CD8-positive, alpha-beta memory T cell (primary cell): ENCODE data around the gene SERPINB2. TPM values are rescaled to one million over a fixed set of nuclear protein-coding genes. Genes with fewer than 3 reads are reported as not detected.

Experiments
- CTCF ChIA-PET: fragments of 350-600 bp; sonication (Branson Sonifier 250); formaldehyde crosslinking; loops from one replicate; lab custom pipeline; 2021; ENCODE audit warnings: antibody characterized with exemption; lab: Charles Lee
- POLR2A ChIA-PET: fragments of 350-600 bp; sonication (Branson Sonifier 250); formaldehyde crosslinking; loops from one replicate; lab custom pipeline; 2021; ENCODE audit warnings: antibody characterized with exemption; lab: Charles Lee
- DNase-seq, 5 donors: peaks; one replicate each; pipeline versions ENCODE4 v3.0.0 to v3.0.0-alpha.2; 2020 to 2022; ENCODE audit warnings: mixed read lengths in 1 of 5
- H3K27ac ChIP-seq: one replicate; pipeline ENCODE4 v1.7.0; 2013; ENCODE audit warnings: low read depth, mild to moderate bottlenecking, low read length, moderate library complexity
- H3K27me3 ChIP-seq: 2 replicates; pipeline ENCODE4 v1.7.0; 2013; ENCODE audit warnings: low read length, mild to moderate bottlenecking; ENCODE audit not compliant: insufficient read depth, poor library complexity, severe bottlenecking
- H3K36me3 ChIP-seq: 2 replicates; pipeline ENCODE4 v1.7.0; 2013; ENCODE audit warnings: mild to moderate bottlenecking, low read length, moderate library complexity; ENCODE audit not compliant: insufficient read depth
- H3K4me1 ChIP-seq: 2 replicates; pipeline ENCODE4 v1.7.0; 2013; ENCODE audit warnings: mild to moderate bottlenecking, low read length, moderate library complexity; ENCODE audit not compliant: insufficient read depth
- H3K4me3 ChIP-seq: 2 replicates; pipeline ENCODE4 v1.7.0; 2013; ENCODE audit warnings: mild to moderate bottlenecking, low read length
- H3K9me3 ChIP-seq: 2 replicates; pipeline ENCODE4 v1.7.0; 2013; ENCODE audit warnings: mild to moderate bottlenecking, low read length
- H3K27ac Mint-ChIP-seq, 8 donors: one replicate each; pipeline ENCODE4 v1.8.0; 2020 to 2021; ENCODE audit warnings: mixed read lengths in 8 of 8, mild to moderate bottlenecking in 6 of 8, inconsistent platforms in 3 of 8, moderate library complexity in 3 of 8
- H3K27me3 Mint-ChIP-seq, 2 donors: one replicate each; pipeline ENCODE4 v1.8.0; 2020 to 2021; ENCODE audit warnings: mixed read lengths in 2 of 2, mild to moderate bottlenecking in 1 of 2, moderate library complexity in 1 of 2
- H3K36me3 Mint-ChIP-seq, 3 donors: one replicate each; pipeline ENCODE4 v1.8.0; 2020 to 2021; ENCODE audit warnings: mixed read lengths in 3 of 3, inconsistent platforms in 1 of 3, mild to moderate bottlenecking in 1 of 3
- H3K4me1 Mint-ChIP-seq, 3 donors: one replicate each; pipeline ENCODE4 v1.8.0; 2020 to 2021; ENCODE audit warnings: mixed read lengths in 3 of 3, inconsistent platforms in 1 of 3, mild to moderate bottlenecking in 1 of 3
- H3K4me3 Mint-ChIP-seq, 7 donors: one replicate each; pipeline ENCODE4 v1.8.0; 2020 to 2021; ENCODE audit warnings: mixed read lengths in 7 of 7, mild to moderate bottlenecking in 6 of 7, moderate library complexity in 4 of 7, inconsistent platforms in 2 of 7
- H3K9me3 Mint-ChIP-seq, 5 donors: one replicate each; pipeline ENCODE4 v1.8.0; 2020 to 2022; ENCODE audit warnings: mixed read lengths in 5 of 5, mild to moderate bottlenecking in 3 of 5, moderate library complexity in 2 of 5, inconsistent platforms in 1 of 5
- polyA plus RNA-seq: library from polyadenylated mRNA; unstranded; fragments of 300-500 nt; fragmentation: Illumina TruSeq; gene quantifications from one replicate; pipeline ENCODE4 v1.2.3, GENCODE V29; 2021
- total RNA-seq, 2 experiments: library from RNA; stranded (reverse); gene quantifications; one replicate each; pipeline ENCODE4 v1.2.3, GENCODE V29; 2021

The SERPINB2 gene
- total RNA-seq: 1 to 10 TPM; 1.2 to 1.7 TPM
- polyA plus RNA-seq: not detected

DNA sequence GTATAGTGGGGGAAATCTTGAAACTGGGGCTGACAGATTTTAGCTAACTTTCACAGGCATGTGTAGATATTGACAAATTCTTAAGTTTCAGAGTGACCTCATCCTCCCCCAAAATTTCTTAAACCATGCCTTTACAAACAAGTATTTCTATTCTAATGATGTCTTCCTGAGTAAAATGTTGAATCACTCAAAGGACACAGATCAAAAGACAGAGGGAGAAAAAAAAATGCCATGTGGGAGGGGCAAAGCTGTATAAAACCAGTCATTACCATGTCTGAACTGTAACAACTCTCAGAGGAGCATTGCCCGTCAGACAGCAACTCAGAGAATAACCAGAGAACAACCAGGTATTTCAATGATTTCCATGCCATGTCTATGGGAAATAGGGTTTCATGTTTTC lies at the start of gene SERPINB2:
Gene SERPINB2, plus strand, starts transcription at position 282 of the 400 bp plus-strand sequence. CDS start 3,740 bp downstream, outside the sequence.
- Mint-ChIP-seq H3K27ac (no peak within 1 kb of the TSS), H3K36me3 (no peaks in the 10 kb centered on the region), H3K9me3 (no peaks in the 10 kb centered on the region), H3K4me3 (no peak within 1 kb of the TSS), H3K4me1 (no peaks in the 10 kb centered on the region), H3K27me3 (peaks cover 12 to 32% of the 10 kb centered on the region in 2 donors)
- H3K27me3 ChIP-seq: no peaks in the 10 kb centered on the region
- H3K36me3 ChIP-seq: no peaks in the 10 kb centered on the region
- ChIA-PET CTCF (no interaction called here), POLR2A (no interaction called here)
- H3K4me3 ChIP-seq: no peak within 1 kb of the TSS
- no peaks in the 10 kb centered on the region for H3K4me1 ChIP-seq
- no peaks in the 10 kb centered on the region for H3K9me3 ChIP-seq
- no peak within 1 kb of the TSS for H3K27ac ChIP-seq
- no peak for DNase-seq

DNA sequence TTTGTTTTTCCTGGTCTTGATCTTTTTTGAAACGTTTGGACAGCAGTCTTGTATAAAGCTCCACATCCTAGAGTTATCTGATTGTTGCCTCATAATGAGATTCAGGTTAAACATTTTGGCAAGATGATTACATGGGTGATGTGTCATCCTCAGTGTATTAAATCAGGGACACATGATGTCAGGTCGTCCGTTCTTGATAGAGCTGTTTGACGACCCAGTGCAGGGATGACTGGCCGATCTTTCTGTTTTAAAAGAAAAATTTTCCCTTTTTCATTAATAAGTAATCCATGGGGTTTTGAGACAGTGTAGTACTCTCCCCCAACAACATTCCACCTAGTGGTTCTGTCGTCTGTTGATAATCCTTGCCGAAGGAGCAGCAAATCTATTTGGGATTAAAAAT lies 44.5 kb upstream of the SERPINB2 start:
- H3K9me3 ChIP-seq: no peaks in the 10 kb centered on the region
- no peak overlapping the region for H3K4me3 Mint-ChIP-seq
- H3K9me3 Mint-ChIP-seq: no peaks in the 10 kb centered on the region
- H3K27ac ChIP-seq: no peak overlapping the region
- no peaks in the 10 kb centered on the region for H3K36me3 Mint-ChIP-seq
- ChIA-PET POLR2A (no interaction called here), CTCF (no interaction called here)
- no peaks in the 10 kb centered on the region for H3K4me1 ChIP-seq
- no peak overlapping the region for H3K4me3 ChIP-seq
- peaks cover 5 to 31% of the 10 kb centered on the region in 2 donors for H3K27me3 Mint-ChIP-seq
- no peaks in the 10 kb centered on the region for H3K27me3 ChIP-seq
- no peaks in the 10 kb centered on the region for H3K36me3 ChIP-seq
- no peak overlapping the region for H3K27ac Mint-ChIP-seq
- no peaks in the 10 kb centered on the region for H3K4me1 Mint-ChIP-seq
- DNase-seq: no peak

- Mint-ChIP-seq H3K27me3 (peaks cover 1 to 31% of the 10 kb centered on the region in 2 donors), H3K9me3 (no peaks in the 10 kb centered on the region), H3K27ac (no peak overlapping the region), H3K36me3 (no peaks in the 10 kb centered on the region), H3K4me3 (no peak overlapping the region), H3K4me1 (no peaks in the 10 kb centered on the region)
- H3K27me3 ChIP-seq: no peaks in the 10 kb centered on the region
- no peak overlapping the region for H3K27ac ChIP-seq
- CTCF ChIA-PET: no interaction called here
- H3K9me3 ChIP-seq: no peaks in the 10 kb centered on the region
- H3K36me3 ChIP-seq: no peaks in the 10 kb centered on the region
- POLR2A ChIA-PET: no interaction called here
- no peaks in the 10 kb centered on the region for H3K4me1 ChIP-seq
- no peak overlapping the region for H3K4me3 ChIP-seq
- no peak for DNase-seq
Observed at GRCh38 chr18:63844254-63844653, 43.3 kb upstream of the SERPINB2 start.

DNA sequence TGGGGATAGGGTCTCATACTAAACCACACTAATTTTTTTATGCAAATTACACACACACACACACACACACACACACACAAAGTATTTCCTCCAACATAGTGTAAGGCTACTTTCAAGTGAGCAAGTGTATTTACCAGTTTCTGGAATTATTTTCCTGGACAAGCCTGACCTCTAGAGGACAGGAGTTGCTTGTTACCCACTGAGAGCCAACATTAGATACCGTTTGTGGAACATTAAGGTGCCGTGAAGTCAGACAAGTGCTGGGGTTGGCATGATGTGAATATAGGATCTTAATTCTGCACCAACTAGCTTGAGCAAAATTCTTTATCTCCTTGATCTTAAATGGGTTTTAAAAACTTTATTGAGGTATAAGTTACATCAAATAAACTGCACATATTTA lies 39.3 kb upstream of the SERPINB2 start:
- Histone ChIP-seq H3K9me3 (no peaks in the 10 kb centered on the region), H3K27me3 (no peaks in the 10 kb centered on the region), H3K4me1 (no peaks in the 10 kb centered on the region), H3K27ac (no peak overlapping the region), H3K4me3 (no peak overlapping the region), H3K36me3 (no peaks in the 10 kb centered on the region)
- Mint-ChIP-seq H3K36me3 (no peaks in the 10 kb centered on the region), H3K9me3 (no peaks in the 10 kb centered on the region), H3K4me1 (no peaks in the 10 kb centered on the region), H3K4me3 (no peak overlapping the region), H3K27ac (no peak overlapping the region), H3K27me3 (peaks cover 1 to 18% of the 10 kb centered on the region in 2 donors)
- CTCF ChIA-PET: no interaction called here
- no peak for DNase-seq
- POLR2A ChIA-PET: no interaction called here

- Histone ChIP-seq H3K9me3 (no peaks in the 10 kb centered on the region), H3K36me3 (no peaks in the 10 kb centered on the region), H3K27me3 (no peaks in the 10 kb centered on the region), H3K27ac (no peak overlapping the region), H3K4me1 (no peaks in the 10 kb centered on the region), H3K4me3 (no peak overlapping the region)
- ChIA-PET POLR2A (no interaction called here), CTCF (no interaction called here)
- Mint-ChIP-seq H3K27me3 (peaks cover 0 to 12% of the 10 kb centered on the region in 2 donors), H3K4me1 (no peaks in the 10 kb centered on the region), H3K4me3 (no peak overlapping the region), H3K27ac (no peak overlapping the region), H3K36me3 (no peaks in the 10 kb centered on the region), H3K9me3 (no peaks in the 10 kb centered on the region)
- DNase-seq: no peak
Observed at GRCh38 chr18:63850020-63850419, 37.5 kb upstream of the SERPINB2 start.

DNA sequence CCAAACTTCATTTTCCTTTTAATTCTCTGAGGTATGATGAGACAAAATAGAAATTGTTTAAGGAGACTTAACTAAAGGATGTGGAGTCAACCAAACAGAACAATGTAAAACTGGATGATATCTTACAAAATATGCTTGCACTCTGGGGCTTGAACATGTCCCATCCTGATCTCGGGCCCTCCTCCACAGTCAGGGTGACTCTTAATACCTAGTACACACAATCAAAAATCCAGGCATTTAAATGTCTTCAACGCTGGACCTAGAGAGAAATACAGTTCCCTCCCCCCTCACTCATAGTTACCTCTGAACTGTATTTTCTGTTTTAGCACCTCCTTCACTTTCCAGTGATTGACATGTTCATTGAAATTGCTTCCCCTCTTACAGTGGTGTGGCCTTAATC lies 36.9 kb upstream of the SERPINB2 start:
- Histone ChIP-seq H3K27me3 (no peaks in the 10 kb centered on the region), H3K27ac (no peak overlapping the region), H3K9me3 (no peaks in the 10 kb centered on the region), H3K4me1 (no peaks in the 10 kb centered on the region), H3K4me3 (no peak overlapping the region), H3K36me3 (no peaks in the 10 kb centered on the region)
- H3K4me1 Mint-ChIP-seq: no peaks in the 10 kb centered on the region
- H3K4me3 Mint-ChIP-seq: no peak overlapping the region
- no peak overlapping the region for H3K27ac Mint-ChIP-seq
- peaks cover 0 to 12% of the 10 kb centered on the region in 2 donors for H3K27me3 Mint-ChIP-seq
- H3K36me3 Mint-ChIP-seq: no peaks in the 10 kb centered on the region
- H3K9me3 Mint-ChIP-seq: no peaks in the 10 kb centered on the region
- CTCF ChIA-PET: no interaction called here
- POLR2A ChIA-PET: no interaction called here
- DNase-seq: no peak

- H3K9me3 Mint-ChIP-seq: peaks cover 0 to 9% (median 0%) of the 10 kb centered on the region in 5 donors
- no peaks in the 10 kb centered on the region for H3K36me3 Mint-ChIP-seq
- Histone ChIP-seq H3K4me1 (no peaks in the 10 kb centered on the region), H3K27ac (no peak overlapping the region), H3K4me3 (no peak overlapping the region), H3K9me3 (no peaks in the 10 kb centered on the region), H3K27me3 (no peaks in the 10 kb centered on the region), H3K36me3 (no peaks in the 10 kb centered on the region)
- ChIA-PET CTCF (no interaction called here), POLR2A (interaction anchor here (0.7 kb wide), 1 partner anchor 62 kb away, joined by 9 read pairs; no protein-coding TSS in a partner anchor)
- DNase-seq: no peak
- peaks cover 9 to 20% of the 10 kb centered on the region in 2 donors for H3K27me3 Mint-ChIP-seq
- no peak overlapping the region for H3K27ac Mint-ChIP-seq
- H3K4me1 Mint-ChIP-seq: no peaks in the 10 kb centered on the region
- H3K4me3 Mint-ChIP-seq: no peak overlapping the region
Observed at GRCh38 chr18:63858456-63858855, 29.0 kb upstream of the SERPINB2 start.

GRCh38 chr18:63859781-63860475 lies 27.6 kb upstream of the SERPINB2 start:
- H3K27ac Mint-ChIP-seq: no peak overlapping the region
- no peaks in the 10 kb centered on the region for H3K27me3 ChIP-seq
- no peaks in the 10 kb centered on the region for H3K36me3 Mint-ChIP-seq
- no peaks in the 10 kb centered on the region for H3K9me3 ChIP-seq
- peaks cover 9 to 20% of the 10 kb centered on the region in 2 donors for H3K27me3 Mint-ChIP-seq
- no peak overlapping the region for H3K4me3 Mint-ChIP-seq
- H3K36me3 ChIP-seq: no peaks in the 10 kb centered on the region
- DNase-seq: no peak
- H3K4me1 ChIP-seq: no peaks in the 10 kb centered on the region
- H3K4me3 ChIP-seq: no peak overlapping the region
- H3K9me3 Mint-ChIP-seq: peaks cover 0 to 9% (median 0%) of the 10 kb centered on the region in 5 donors
- ChIA-PET CTCF (no interaction called here), POLR2A (no interaction called here)
- no peak overlapping the region for H3K27ac ChIP-seq
- H3K4me1 Mint-ChIP-seq: no peaks in the 10 kb centered on the region
